Activated CD8-positive, alpha-beta memory T cell treated with anti-CD3 and anti-CD28 coated beads for 1 hour (primary cell): Measurements from ENCODE around the gene ETV6.

Experiments used
- DNase-seq, 2 donors: peaks; one replicate each; pipeline ENCODE4 v3.0.0-alpha.2; 2020; ENCODE audit warnings: low read depth in 1 of 2; ENCODE audit errors: extremely low read depth in 1 of 2

Gene ETV6

GRCh38 chr12:11875414-11875935, 226.0 kb downstream of the ETV6 start:
- no peak for DNase-seq

GRCh38 chr12:11876307-11876706, 226.8 kb downstream of the ETV6 start:
- no peak for DNase-seq

- DNase-seq, result no peak
Measured at GRCh38 chr12:11877102-11877826, 227.8 kb downstream of the ETV6 start.

- DNase-seq, result no peak
Measured at GRCh38 chr12:11877869-11878780, 228.7 kb downstream of the ETV6 start.

GRCh38 chr12:11879306-11879705, 229.8 kb downstream of the ETV6 start:
- DNase-seq, result no peak

- no peak for DNase-seq
Measured at GRCh38 chr12:11880381-11880780, 230.9 kb downstream of the ETV6 start.

- DNase-seq, result no peak
Measured at GRCh38 chr12:11881835-11882234, 232.4 kb downstream of the ETV6 start.

GRCh38 chr12:11882301-11883019, 233.0 kb downstream of the ETV6 start:
- DNase-seq, result no peak

- no peak for DNase-seq
Measured at GRCh38 chr12:11884116-11884515, 234.6 kb downstream of the ETV6 start.

GRCh38 chr12:11884706-11885105, 235.2 kb downstream of the ETV6 start:
- no peak for DNase-seq

GRCh38 chr12:11885261-11886038, 236.0 kb downstream of the ETV6 start:
- no peak for DNase-seq

- DNase-seq, result no peak
Measured at GRCh38 chr12:11886339-11886738, 236.9 kb downstream of the ETV6 start.

- DNase-seq, result no peak
Measured at GRCh38 chr12:11888029-11888428, 238.6 kb downstream of the ETV6 start.

- DNase-seq, result no peak
Measured at GRCh38 chr12:11891346-11891745, 241.9 kb downstream of the ETV6 start.

GRCh38 chr12:11891754-11892386, 242.4 kb downstream of the ETV6 start:
- no peak for DNase-seq

GRCh38 chr12:11893998-11894397, 244.5 kb downstream of the ETV6 start:
- DNase-seq, result no peak

- no peak for DNase-seq
Measured at GRCh38 chr12:11894890-11895289, 245.4 kb downstream of the ETV6 start.

- DNase-seq, result no peak
Measured at GRCh38 chr12:11895421-11896078, 246.1 kb downstream of the ETV6 start.

GRCh38 chr12:11896417-11896929, 247.0 kb downstream of the ETV6 start:
- no peak for DNase-seq
